Activated CD8-positive, alpha-beta memory T cell treated with anti-CD3 and anti-CD28 coated beads, Interleukin-2, amount 50 U/mL, for 1 hour (primary cell): ENCODE results near the gene HS3ST3A1.

Experiments used
- DNase-seq: peaks from one replicate; pipeline ENCODE4 v3.0.0-alpha.2; 2020; ENCODE audit errors: extremely low read depth

The HS3ST3A1 gene

DNA sequence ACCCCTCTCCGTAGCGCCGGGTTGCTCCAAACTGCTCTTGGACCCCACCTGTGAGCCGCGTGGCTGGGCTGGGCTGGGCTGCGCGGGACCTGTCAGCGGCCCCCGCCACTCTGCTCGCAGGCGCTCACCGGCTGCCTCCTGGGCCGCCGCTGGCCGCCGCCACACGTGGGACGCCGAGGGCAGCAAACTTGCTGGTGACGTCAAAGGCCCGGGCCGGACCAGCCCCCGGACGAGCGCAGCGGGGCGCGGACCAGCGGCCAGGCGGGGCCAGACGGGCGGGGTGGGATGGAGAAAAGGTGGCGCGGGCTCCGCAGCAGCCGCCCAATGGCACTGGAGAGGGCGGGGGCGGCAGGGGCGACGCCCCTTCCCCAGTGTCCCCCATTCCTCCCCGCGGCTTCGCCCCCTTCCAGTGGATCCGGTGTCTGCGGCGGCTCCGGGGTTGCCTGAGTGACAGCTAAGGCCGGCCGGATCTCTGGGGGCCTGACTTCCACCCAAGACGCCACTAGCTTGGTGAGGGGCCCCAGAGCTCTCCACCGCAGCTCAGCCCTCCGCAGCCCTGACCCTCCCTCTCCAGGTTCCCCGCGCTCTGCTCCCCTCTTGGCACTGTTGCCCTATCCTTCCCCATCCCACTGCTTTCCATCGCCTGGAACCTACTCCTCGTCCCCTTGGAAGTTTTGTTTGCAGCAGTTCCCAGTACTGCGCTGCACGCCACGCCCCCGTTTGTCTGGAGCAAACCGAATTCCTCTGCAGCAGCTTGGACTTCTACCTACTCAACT lies at the start of gene HS3ST3A1:
Gene HS3ST3A1 (minus strand): TSS at position 154 of the 776 bp plus-strand sequence. CDS start 800 bp downstream, outside the sequence.
- no peak for DNase-seq

DNA sequence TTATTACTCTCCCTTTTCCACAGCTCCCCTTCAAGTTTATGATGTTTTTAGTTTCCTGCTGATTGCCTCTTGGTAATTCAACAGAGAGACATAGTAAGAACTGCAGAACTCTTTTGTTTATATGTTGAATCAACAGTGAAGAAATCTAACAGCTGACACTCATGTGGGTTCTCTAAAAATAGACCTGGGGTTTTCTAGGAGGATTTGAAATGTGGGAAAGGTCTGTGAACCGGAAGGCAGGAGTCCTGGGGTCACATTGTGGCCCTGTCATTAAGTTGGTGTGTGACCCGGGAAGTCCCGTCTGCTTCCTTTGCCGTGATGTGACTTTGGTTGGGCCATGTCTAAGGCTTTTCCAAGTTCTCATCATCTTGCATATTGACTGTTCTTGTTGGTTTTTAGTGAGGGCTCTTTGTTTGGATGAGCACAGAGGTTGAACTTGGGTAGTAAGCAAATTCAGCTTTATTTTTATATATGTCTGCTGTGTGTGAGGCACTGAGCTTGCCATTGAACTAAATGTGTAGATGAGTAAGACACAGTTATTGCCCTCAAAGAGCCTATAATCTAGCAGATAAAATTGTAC lies 48.5 kb upstream of the HS3ST3A1 start:
- DNase-seq = no peak

GRCh38 chr17:13647543-13648021 lies 45.9 kb upstream of the HS3ST3A1 start:
- no peak for DNase-seq

DNA sequence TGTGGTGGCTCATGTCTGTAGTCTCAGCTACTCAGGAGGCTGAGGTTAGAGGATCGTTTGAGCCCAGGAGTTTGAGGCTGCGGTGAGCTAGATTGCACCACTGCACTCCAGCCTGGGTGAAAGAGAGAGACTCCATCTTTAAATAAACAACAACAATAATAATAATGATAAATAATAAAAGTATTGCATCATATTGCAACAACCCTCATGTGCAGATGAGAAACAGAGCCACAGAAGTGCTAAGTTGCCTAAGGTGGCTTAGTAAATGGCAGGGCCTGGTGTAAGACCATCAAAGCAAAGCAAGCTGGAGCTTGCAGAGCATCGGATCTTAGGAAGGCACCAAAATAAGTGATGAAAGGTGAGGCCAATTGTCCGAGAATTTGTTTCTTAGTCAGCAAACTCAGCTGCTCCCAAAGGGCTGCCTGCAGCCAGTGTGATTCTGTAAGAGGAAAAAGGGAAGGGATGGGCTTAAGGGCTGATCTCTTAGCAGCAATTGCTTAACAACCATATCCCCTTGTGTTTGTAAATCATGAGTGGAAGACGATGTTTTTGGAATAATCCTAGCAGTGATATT lies 45.3 kb upstream of the HS3ST3A1 start:
- no peak for DNase-seq

GRCh38 chr17:13646411-13646810 lies 44.7 kb upstream of the HS3ST3A1 start:
- DNase-seq = no peak

DNA sequence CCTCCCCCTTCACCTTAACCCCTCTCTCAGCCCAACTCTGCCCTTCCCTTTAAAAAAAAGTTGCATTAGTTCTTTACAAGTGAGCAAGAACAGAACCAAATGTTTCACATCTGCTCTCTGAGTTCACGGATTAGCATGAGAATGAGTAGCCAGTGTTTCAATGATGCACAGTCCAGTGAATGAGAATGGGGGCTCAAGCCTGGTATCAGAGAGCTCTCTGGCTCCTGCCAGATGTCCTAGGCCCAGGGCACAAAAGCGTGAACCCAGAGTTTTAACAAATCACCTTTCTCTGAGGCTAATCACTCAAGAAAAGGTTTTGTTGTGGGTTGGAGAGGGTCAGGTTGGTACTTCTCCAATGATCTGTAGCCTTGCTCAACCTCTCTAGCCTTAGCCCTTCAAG lies 41.5 kb upstream of the HS3ST3A1 start:
- no peak for DNase-seq

GRCh38 chr17:13642188-13642587 lies 40.5 kb upstream of the HS3ST3A1 start:
- no peak for DNase-seq

GRCh38 chr17:13640551-13640950 lies 38.8 kb upstream of the HS3ST3A1 start:
- no peak for DNase-seq

GRCh38 chr17:13638855-13639458 lies 37.2 kb upstream of the HS3ST3A1 start:
- no peak for DNase-seq

- no peak for DNase-seq
These were observed 35.2 kb upstream of the HS3ST3A1 start for GRCh38 chr17:13636951-13637350.

DNA sequence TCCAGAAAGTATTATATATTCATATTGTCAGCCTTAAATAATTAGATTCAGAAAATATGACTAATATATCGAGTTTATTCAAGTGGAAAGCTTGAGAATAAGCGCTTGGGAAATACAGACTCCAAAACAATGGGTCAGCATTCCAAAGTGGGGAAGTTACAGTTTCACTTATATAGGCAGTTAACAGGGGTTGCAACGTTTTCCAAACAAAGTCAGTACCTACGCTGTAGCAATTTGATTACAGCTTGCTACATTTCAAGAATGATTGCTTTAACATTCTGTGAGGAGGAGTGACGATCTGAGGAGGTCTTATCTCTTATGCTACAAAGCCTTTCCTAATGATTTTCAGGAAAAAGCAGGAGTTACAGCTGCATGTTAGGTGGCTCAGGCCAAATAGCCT lies 34.2 kb upstream of the HS3ST3A1 start:
- DNase-seq = no peak

DNA sequence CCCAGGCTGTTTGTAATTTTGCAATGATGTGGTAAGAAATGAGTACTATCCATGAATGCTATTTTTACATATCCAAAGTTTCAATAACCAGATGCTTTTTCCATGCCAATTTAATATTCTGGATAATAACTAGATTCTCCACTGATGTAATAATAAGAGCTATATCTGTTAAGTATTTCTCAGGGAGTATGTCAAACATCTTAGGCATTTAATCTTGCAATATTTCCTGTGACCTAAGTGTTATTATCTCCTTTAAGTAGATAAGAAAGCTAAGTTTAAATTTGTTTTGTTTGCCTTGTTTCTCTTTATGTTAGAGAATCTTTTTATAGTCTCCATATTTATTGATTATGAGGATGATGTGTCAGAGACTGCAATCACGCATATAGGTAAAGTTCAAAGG lies 32.3 kb upstream of the HS3ST3A1 start:
- no peak for DNase-seq

- DNase-seq = no peak
These were observed 29.8 kb upstream of the HS3ST3A1 start for GRCh38 chr17:13631529-13631928.

- DNase-seq = no peak
These were observed 25.0 kb upstream of the HS3ST3A1 start for GRCh38 chr17:13626703-13627102.

GRCh38 chr17:13619462-13619861 lies 17.7 kb upstream of the HS3ST3A1 start:
- DNase-seq = no peak

GRCh38 chr17:13616031-13616430 lies 14.3 kb upstream of the HS3ST3A1 start:
- no peak for DNase-seq

DNA sequence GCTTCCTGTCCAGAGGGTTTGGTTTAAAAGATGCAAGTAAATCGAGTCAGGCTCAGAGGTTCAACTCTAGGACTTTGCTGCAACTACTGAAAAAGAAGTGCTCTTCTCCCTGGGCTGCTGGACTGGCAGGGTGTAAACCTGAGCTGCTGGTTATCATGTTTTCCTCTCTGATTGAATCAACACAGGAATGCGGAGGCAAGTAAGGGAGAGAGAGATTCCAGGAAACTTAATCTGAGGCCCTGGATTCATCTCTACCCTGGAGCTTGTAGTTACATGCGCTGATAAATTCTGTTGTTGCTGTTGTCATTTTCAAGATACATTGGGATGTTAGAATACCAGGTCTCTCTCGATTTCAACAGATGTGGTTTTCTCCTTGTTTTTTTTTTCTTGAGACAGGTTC lies 8.2 kb upstream of the HS3ST3A1 start:
- DNase-seq = no peak

DNA sequence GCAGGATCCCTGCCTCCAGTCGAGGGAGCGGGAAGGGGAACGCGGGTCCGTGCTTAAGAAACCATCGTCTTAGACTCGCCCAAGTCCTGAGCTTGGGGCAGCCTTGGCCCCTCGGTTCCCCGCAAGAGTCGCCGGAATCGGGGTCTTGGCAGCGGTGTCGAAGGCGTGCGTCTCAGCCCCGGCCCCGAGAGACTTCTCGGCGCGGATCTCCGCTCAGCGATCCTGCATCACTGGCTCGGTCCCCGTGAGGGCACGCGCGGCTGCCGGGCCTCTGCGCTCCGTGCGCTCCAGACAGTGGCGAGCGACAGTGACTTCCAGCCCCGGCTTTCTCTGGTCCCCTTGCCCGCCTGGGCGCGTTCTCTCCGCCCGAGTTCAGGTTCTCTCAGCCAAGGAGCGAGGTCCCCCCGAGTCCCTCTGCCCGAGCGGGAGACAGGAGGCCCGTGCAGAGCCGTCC lies 380 bp downstream of the HS3ST3A1 start:
- no peak for DNase-seq

DNA sequence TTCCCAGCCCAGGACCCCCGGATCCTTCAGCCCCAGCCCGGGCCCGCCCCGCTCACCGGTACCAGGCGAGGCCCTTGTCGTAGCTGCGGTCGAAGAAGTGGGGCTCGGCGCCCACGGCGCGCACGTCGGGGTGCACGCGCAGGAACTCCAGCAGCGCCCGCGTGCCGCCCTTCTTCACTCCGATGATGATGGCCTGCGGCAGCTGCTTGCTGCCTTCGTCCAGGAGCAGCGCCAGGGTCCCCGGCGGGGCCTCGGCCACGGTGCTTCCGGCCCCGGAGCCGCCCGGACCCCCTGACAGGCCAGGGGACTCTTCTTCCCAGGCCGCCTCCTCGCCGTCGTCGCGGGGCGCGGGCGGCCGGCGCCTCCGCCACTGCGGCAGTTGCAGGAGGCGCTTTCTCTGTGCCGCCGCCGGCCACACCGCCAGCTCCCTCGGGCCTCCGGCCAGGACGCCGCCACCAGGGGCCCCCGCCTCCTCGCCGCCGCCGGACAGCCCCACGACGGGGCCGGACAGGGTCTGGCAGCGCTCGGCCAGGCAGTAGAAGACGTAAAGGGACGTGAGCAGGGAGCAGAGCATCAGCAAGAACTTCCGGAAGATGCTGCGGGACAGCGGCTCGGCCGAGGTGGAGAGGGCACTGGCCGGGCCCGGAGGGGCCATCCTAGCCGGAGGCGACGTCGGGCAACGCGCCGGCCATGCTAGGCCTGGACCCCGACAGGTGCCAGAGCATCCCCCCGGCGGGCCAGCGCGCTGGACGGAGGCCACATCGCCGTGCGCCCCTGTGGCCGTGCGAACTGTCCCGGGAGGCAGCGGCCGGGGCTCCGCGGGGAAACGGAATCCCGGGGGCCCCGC lies 1.0 kb downstream of the HS3ST3A1 start:
- DNase-seq = no peak

DNA sequence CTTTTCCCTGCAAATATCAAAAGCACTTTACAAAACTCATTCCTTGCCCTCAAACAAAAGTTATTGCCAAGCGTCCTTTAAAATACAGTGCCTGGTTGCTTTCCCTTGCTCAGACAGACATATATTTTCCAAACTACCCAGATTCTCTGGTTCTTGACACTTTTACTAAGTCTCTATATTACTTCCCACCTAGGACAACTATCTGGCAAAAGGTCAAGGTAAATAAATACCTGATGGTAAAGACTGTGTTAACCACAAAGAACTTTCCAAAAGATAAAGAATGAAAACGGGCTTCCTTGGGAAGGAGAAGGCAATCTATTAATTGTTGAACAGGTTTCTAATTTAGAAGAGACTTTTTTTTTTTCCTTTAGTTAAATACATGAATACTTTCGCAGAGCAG lies 1.9 kb downstream of the HS3ST3A1 start:
- no peak for DNase-seq

DNA sequence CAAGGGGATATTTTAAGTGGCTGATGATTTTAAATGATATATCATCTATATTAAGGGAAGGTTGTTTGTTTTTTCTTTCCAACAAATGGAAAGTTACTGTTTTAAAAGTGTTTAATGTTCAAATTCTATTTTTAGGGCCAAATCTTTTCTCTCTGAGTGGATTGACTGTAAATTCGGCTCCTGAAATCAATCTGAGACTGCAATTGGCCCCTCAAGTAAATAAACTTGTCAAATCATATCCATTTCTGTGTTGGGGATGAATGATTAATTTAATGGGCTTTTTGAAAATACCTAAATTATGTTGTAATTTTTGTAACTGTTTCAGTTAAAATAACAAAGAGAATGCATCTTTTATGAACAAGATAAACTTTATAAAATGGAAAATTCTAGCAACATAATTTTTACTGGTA lies 2.6 kb downstream of the HS3ST3A1 start:
- no peak for DNase-seq
